HEK293 (cell line): ENCODE data around the gene ZEB2.

Experiments used
- MYNN ChIP-seq: fragments of 450-650 bp; formaldehyde crosslinking; IDR thresholded peaks from 2 replicates; pipeline ENCODE4 v1.5.1; 2016; ENCODE audit warnings: missing biosample characterization, missing genetic modification characterization, borderline replicate concordance
- REST ChIP-seq: fragments of 450-650 bp; formaldehyde crosslinking; IDR thresholded peaks from 2 replicates; pipeline ENCODE4 v1.5.1; 2016; ENCODE audit warnings: missing biosample characterization, missing genetic modification characterization
- ZBTB17 ChIP-seq: fragments of 450-650 bp; formaldehyde crosslinking; IDR thresholded peaks from 2 replicates; pipeline ENCODE4 v1.5.1; 2016; ENCODE audit warnings: missing biosample characterization, missing genetic modification characterization
- ZNF112 ChIP-seq: fragments of 450-650 bp; formaldehyde crosslinking; IDR thresholded peaks from 2 replicates; pipeline ENCODE4 v1.5.0; 2017; ENCODE audit warnings: missing biosample characterization, missing genetic modification characterization
- ZNF510 ChIP-seq: fragments of 450-650 bp; formaldehyde crosslinking; IDR thresholded peaks from 2 replicates; pipeline ENCODE4 v1.5.1; 2018; ENCODE audit warnings: mild to moderate bottlenecking, missing genetic modification characterization, missing biosample characterization; ENCODE audit not compliant: insufficient replicate concordance

GRCh38 chr2:144496092-144496976 is 23.6 kb downstream of the ZEB2 start:
- TF ChIP-seq REST (no peak), MYNN (tag by site-specific recombination) (no peak), ZBTB17 (tag by site-specific recombination) (no peak), ZNF510 (tag by site-specific recombination) (no peak), ZNF112 (tag by site-specific recombination) (no peak)
